HepG2 (cell line): Measurements from ENCODE around the gene CEP131. TPM values are rescaled to one million over a fixed set of nuclear protein-coding genes. Genes with fewer than 3 reads are reported as not detected.
A peak's percentile ranks its signal among the peaks of the same experiment; 100 is the strongest.

Experiments used
- ATAC-seq: fragments of 200-7000 bp; cut with Tn5 transposase; 3 replicates; pipeline ENCODE4 v1.9.1; 2020; ENCODE audit warnings: mild to moderate bottlenecking, moderate library complexity
- BruUV-seq: library from RNA; stranded (reverse); fragments of 400-500 nt; replicated peaks from 2 replicates; lab custom pipeline; 2021; lab: Mats Ljungman, UMichigan
- CTCF ChIA-PET: fragments of 300-600 bp; formaldehyde crosslinking; extraction: SDS; loops from one replicate; lab custom pipeline; 2021; ENCODE audit warnings: low total read pairs, inconsistent platforms, low intra/inter-chr PET ratio; lab: Yijun Ruan, JAX
- POLR2A ChIA-PET: fragments of 350-600 bp; sonication (Branson Sonifier 250); formaldehyde crosslinking; loops from one replicate; lab custom pipeline; 2020; ENCODE audit warnings: antibody characterized with exemption, inconsistent platforms; lab: Yijun Ruan, JAX
- DNase-seq: peaks from one replicate; pipeline ENCODE4 v3.0.0-alpha.2; 2015; ENCODE audit warnings: low spot score
- FAIRE-seq: peaks from 3 replicates; lab custom pipeline; 2011; peaks lifted over from hg19 to GRCh38; lab: Jason Lieb, UNC
- H2AFZ ChIP-seq: one replicate; pipeline ENCODE4 v1.6.1; 2011; ENCODE audit warnings: low read length, inconsistent platforms
- H3K27ac ChIP-seq: fragments of 300-600 bp; 3 replicates; pipeline ENCODE4 v1.8.0; 2011; ENCODE audit warnings: mixed run types, mild to moderate bottlenecking, mixed read lengths, low read length, inconsistent platforms; ENCODE audit not compliant: insufficient read depth; ENCODE audit errors: extremely low read length
- H3K27me3 ChIP-seq, 2 experiments: fragments of 200-600 bp in 1 of 2; 2 replicates in 1 of 2; 3 replicates in 1 of 2; pipeline versions ENCODE4 v1.6.0 to v1.8.0; 2011; ENCODE audit warnings: low read length in 2 of 2, mild to moderate bottlenecking in 2 of 2, moderate library complexity in 2 of 2, inconsistent platforms in 1 of 2; ENCODE audit not compliant: insufficient read depth in 2 of 2, control insufficient read depth in 1 of 2
- H3K36me3 ChIP-seq, 2 experiments: fragments of 200-600 bp in 1 of 2; replicated peaks in 1 of 2; 2 replicates in 1 of 2; 3 replicates in 1 of 2; pipeline versions ENCODE4 v1.5.1 to v1.8.0; 2011; ENCODE audit warnings: low read length in 2 of 2, inconsistent platforms in 1 of 2; ENCODE audit not compliant: insufficient read depth in 2 of 2, control insufficient read depth in 1 of 2
- H3K4me1 ChIP-seq: 2 replicates; pipeline ENCODE4 v1.5.1; 2012; ENCODE audit warnings: low read length, inconsistent platforms; ENCODE audit not compliant: insufficient read depth
- H3K4me2 ChIP-seq: 2 replicates; pipeline ENCODE4 v1.6.0; 2011; ENCODE audit warnings: low read depth, low read length, inconsistent platforms
- H3K4me3 ChIP-seq, 3 experiments: fragments of 200-600 bp in 1 of 3; sonication (generic), shearing (Covaris generic) in 1 of 3; replicated peaks in 1 of 3; 2 replicates each; pipeline ENCODE4 v1.5.1; 2011 to 2016; ENCODE audit warnings: low read length in 3 of 3, inconsistent platforms in 2 of 3, low read depth in 2 of 3, mild to moderate bottlenecking in 2 of 3, control low read depth in 1 of 3, mixed read lengths in 1 of 3; ENCODE audit not compliant: insufficient read depth in 1 of 3
- H3K79me2 ChIP-seq: one replicate; pipeline ENCODE4 v1.6.1; 2011; ENCODE audit warnings: low read length, inconsistent platforms; ENCODE audit not compliant: insufficient read depth
- H3K9ac ChIP-seq: 2 replicates; pipeline ENCODE4 v1.6.0; 2011; ENCODE audit warnings: mild to moderate bottlenecking, low read depth, low read length, inconsistent platforms; ENCODE audit not compliant: insufficient read depth
- H3K9me3 ChIP-seq: 2 replicates; pipeline ENCODE4 v1.5.1; 2012; ENCODE audit warnings: mild to moderate bottlenecking, low read length
- H4K20me1 ChIP-seq: 2 replicates; pipeline ENCODE4 v1.6.0; 2011; ENCODE audit warnings: inconsistent platforms, mild to moderate bottlenecking, low read length, moderate library complexity; ENCODE audit not compliant: insufficient read depth
- ATAD3A ChIP-seq: sonication (generic); formaldehyde crosslinking; IDR thresholded peaks from 2 replicates; pipeline ENCODE4 v1.4.0; 2020; ENCODE audit warnings: missing genetic modification reagents
- DR1 ChIP-seq: sonication (generic); formaldehyde crosslinking; IDR thresholded peaks from 2 replicates; pipeline ENCODE4 v1.8.0; 2021; ENCODE audit warnings: mild to moderate bottlenecking, missing genetic modification reagents, inconsistent platforms
- FLYWCH1 ChIP-seq: sonication (generic); formaldehyde crosslinking; IDR thresholded peaks from 2 replicates; pipeline ENCODE4 v1.8.1; 2023; ENCODE audit warnings: mild to moderate bottlenecking, missing genetic modification reagents
- GMEB1 ChIP-seq: sonication (generic); formaldehyde crosslinking; IDR thresholded peaks from 2 replicates; pipeline ENCODE4 v1.5.1; 2020; ENCODE audit warnings: missing genetic modification reagents, mild to moderate bottlenecking, borderline replicate concordance
- GZF1 ChIP-seq: sonication (generic); formaldehyde crosslinking; IDR thresholded peaks from 2 replicates; pipeline ENCODE4 v1.5.1; 2020; ENCODE audit warnings: mild to moderate bottlenecking, missing genetic modification reagents
- HHEX ChIP-seq: IDR thresholded peaks from 2 replicates; pipeline ENCODE4 v1.6.1; 2016; ENCODE audit warnings: control low read depth
- HNRNPK ChIP-seq: fragments of 200-400 bp; formaldehyde crosslinking; IDR thresholded peaks from 2 replicates; pipeline ENCODE4 v1.6.1; 2018; ENCODE audit warnings: low read length, low read depth, moderate library complexity, mild to moderate bottlenecking; ENCODE audit not compliant: poor library complexity, severe bottlenecking
- KAT7 ChIP-seq: IDR thresholded peaks from 2 replicates; pipeline ENCODE4 v1.6.1; 2018; ENCODE audit warnings: borderline replicate concordance, missing compliant biosample characterization
- KDM5A ChIP-seq: fragments of 200-600 bp; sonication (generic); IDR thresholded peaks from 2 replicates; pipeline ENCODE4 v1.7.0; 2018; ENCODE audit warnings: antibody characterized with exemption, mild to moderate bottlenecking, low read length, borderline replicate concordance
- RBFOX2 ChIP-seq: fragments of 200-400 bp; formaldehyde crosslinking; IDR thresholded peaks from 2 replicates; pipeline ENCODE4 v1.6.1; 2017; ENCODE audit warnings: low read depth, mild to moderate bottlenecking, low read length
- TEF ChIP-seq: sonication (generic); formaldehyde crosslinking; IDR thresholded peaks from 2 replicates; pipeline ENCODE4 v1.5.0; 2020; ENCODE audit warnings: missing genetic modification reagents
- TP53 ChIP-seq: sonication (generic); formaldehyde crosslinking; conservative IDR thresholded peaks from 2 replicates; pipeline ENCODE4 v1.4.0; 2020; ENCODE audit warnings: missing genetic modification reagents
- ZBTB20 ChIP-seq: sonication (generic); formaldehyde crosslinking; IDR thresholded peaks from 2 replicates; pipeline ENCODE4 v1.8.1; 2023; ENCODE audit warnings: missing genetic modification reagents, low read depth, mild to moderate bottlenecking, borderline replicate concordance
- ZNF12 ChIP-seq: sonication (generic); formaldehyde crosslinking; IDR thresholded peaks from 2 replicates; pipeline ENCODE4 v1.5.0; 2020; ENCODE audit warnings: missing genetic modification reagents
- ZNF34 ChIP-seq: sonication (generic); formaldehyde crosslinking; IDR thresholded peaks from 2 replicates; pipeline ENCODE4 v1.4.0; 2020; ENCODE audit warnings: mild to moderate bottlenecking, missing genetic modification reagents, borderline replicate concordance
- ZNF468 ChIP-seq: sonication (generic); formaldehyde crosslinking; IDR thresholded peaks from 2 replicates; pipeline ENCODE4 v1.8.0; 2022; ENCODE audit warnings: mild to moderate bottlenecking, moderate library complexity, missing genetic modification reagents
- ZNF510 ChIP-seq: sonication (generic); formaldehyde crosslinking; IDR thresholded peaks from 2 replicates; pipeline ENCODE4 v1.4.0; 2020; ENCODE audit warnings: low read depth, mild to moderate bottlenecking, missing genetic modification reagents
- WGBS: methylation state at CpG from one replicate; pipeline ENCODE4 v1.1.6; 2017; ENCODE audit warnings: low lambda C conversion rate; 5-methylcytosine and 5-hydroxymethylcytosine counted together
- in situ Hi-C: cut with HindIII; loops from 2 replicates; pipeline ENCODE4 v1.10.0; 2017; ENCODE audit warnings: low pct_unique_long_range_greater_than_20kb; ENCODE audit not compliant: extremely low pct_ligation_motif_present
- intact Hi-C: fragments of 100-400 bp; cut with micrococcal nuclease; formaldehyde crosslinking; loops from one replicate; pipeline ENCODE4 v1.10.0; 2022; ENCODE audit not compliant: unreplicated experiment
- polyA plus RNA-seq, 8 experiments: library from polyadenylated mRNA; depleted of rRNA in 3 of 8; stranded (reverse) in 7 of 8; unstranded in 1 of 8; fragments of >200 nt; fragmentation: Illumina TruSeq in 4 of 8; extraction: Trizol in 4 of 8; gene quantifications; 2 replicates each; pipeline versions ENCODE4 v1.2.1 to v1.2.3, GENCODE V29; 2011 to 2016; ENCODE audit warnings: low read depth in 4 of 8, missing spikeins in 1 of 8, mixed read lengths in 1 of 8; ENCODE audit not compliant: insufficient read depth in 1 of 8
- total RNA-seq, 5 experiments: library from RNA; depleted of rRNA; stranded (reverse); fragments of >200 nt; fragmentation: Illumina TruSeq; extraction: Trizol; gene quantifications; 2 replicates each; pipeline ENCODE4 v1.2.3, GENCODE V29; 2016; ENCODE audit warnings: low read depth in 1 of 5

The CEP131 gene
- total and polyA plus RNA-seq, 2 of the 13 experiments (the other 11 are each of a cell fraction or from before 2014, with no cell fraction given), result 5.0 to 16.8 TPM

DNA sequence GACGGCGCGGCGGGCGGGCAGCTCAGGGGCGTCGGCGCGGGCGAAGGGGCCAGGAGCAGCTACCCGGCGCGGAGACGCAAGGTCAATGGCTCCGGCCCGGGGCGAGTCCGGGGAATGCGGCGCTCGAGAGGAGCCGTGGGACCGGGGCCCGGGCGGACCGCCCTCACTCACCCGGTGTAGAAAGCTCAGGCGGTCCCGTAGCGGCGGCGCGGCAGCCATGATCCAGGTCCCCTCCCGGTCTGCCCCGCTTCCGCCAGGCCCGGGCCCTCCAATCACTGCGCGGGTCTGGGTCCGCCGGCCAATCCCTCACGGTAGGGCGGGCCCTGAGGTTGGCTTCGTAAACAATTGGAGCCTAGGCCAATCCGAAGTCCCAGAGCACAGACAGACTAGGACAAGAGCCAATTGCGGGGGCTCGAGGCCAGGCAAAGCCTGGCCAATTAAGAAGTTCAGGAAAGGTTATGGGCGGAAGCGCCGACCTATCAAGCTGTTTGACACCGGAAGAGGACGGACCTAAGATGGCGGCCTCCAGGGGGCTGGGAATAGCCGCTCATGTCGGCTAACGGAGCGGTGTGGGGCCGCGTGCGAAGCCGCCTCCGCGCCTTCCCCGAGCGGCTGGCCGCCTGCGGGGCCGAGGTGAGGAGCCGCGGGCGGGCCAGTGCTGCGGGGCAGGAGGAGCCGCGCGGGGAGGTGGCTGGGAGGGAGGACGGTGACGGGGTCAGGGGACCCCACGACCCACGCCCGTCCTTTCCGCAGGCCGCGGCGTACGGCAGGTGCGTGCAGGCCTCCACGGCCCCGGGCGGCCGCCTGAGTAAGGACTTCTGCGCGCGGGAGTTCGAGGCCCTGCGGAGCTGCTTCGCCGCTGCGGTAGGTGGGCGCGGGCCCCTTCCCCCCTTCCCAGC is 16.3 kb upstream of the CEP131 start, which contains the start of the genes NDUFAF8 and TEPSIN:
TSS of gene NDUFAF8 (plus strand) at position 504 of the 899 bp plus-strand sequence. CDS start at position 550, 46 bp downstream.
TSS of gene TEPSIN (minus strand) at position 241 of the 899 bp plus-strand sequence. CDS start at position 219, 22 bp downstream.
- H3K79me2 ChIP-seq, result peaks cover 40% of the 10 kb centered on the region
- H3K9ac ChIP-seq, result peak within 1 kb of the TSS; percentile 98
- ChIA-PET CTCF (no interaction called here), POLR2A (interaction anchor here (0.6 to 3.8 kb wide), 23 partner anchors 9 to 445 kb away, joined by 3 to 61 read pairs (median 4); partner anchors contain the start of genes ARL16, CEP131, HGS and PVALEF)
- in situ Hi-C loops, result no loop called here
- peak within 1 kb of the TSS; percentile 91 for H3K4me2 ChIP-seq
- H3K4me3 ChIP-seq, result peak within 1 kb of the TSS; percentile 94 to 98 (median 96)
- H3K36me3 ChIP-seq, result peaks cover 4 to 6% of the 10 kb centered on the region in 2 experiments; a peak in 2 of 5 replicates
- H4K20me1 ChIP-seq, result peaks cover 8% of the 10 kb centered on the region; the same call in 1 of the 2 replicates
- DNase-seq (peak; percentile 100), ATAC-seq (peak; percentile 95), FAIRE-seq (peak; percentile 99)
- intact Hi-C loops, result loop anchor here (1.0 kb wide), 1 partner anchor 16 kb away; no protein-coding TSS in a partner anchor
- WGBS, result 0% methylated on average over 12 of the region's 100 CpGs
- no peaks in the 10 kb centered on the region; a peak in 1 of 5 replicates for H3K27me3 ChIP-seq
- no peaks in the 10 kb centered on the region for H3K9me3 ChIP-seq
- H2AFZ ChIP-seq, result no peak within 1 kb of the TSS
- BruUV-seq, result no TSS peak
- H3K27ac ChIP-seq, result peak within 1 kb of the TSS; percentile 81
- peaks cover 27% of the 10 kb centered on the region for H3K4me1 ChIP-seq
- TF ChIP-seq ZNF468 (CRISPR knock-in tag) (peak; percentile 80; the same call in 1 of the 2 replicates), KDM5A (peak; percentile 90), DR1 (CRISPR knock-in tag) (peak; percentile 52), GZF1 (CRISPR knock-in tag) (0 out of 2 replicates have a peak, but pooled peaks have one; percentile 46), ZNF12 (peak; percentile 5), HHEX (CRISPR knock-in tag) (peak; percentile 56; the same call in 1 of the 2 replicates), ZNF510 (CRISPR knock-in tag) (0 out of 2 replicates have a peak, but pooled peaks have one; percentile 21), TP53 (no peak), HNRNPK (peak; percentile 85), GMEB1 (peak; percentile 49; the same call in 1 of the 2 replicates), RBFOX2 (peak; percentile 97), ZNF34 (CRISPR knock-in tag) (no peak), ATAD3A (CRISPR knock-in tag) (no peak), TEF (CRISPR knock-in tag) (peak; percentile 30; the same call in 1 of the 2 replicates), FLYWCH1 (CRISPR knock-in tag) (no peak), KAT7 (CRISPR knock-in tag) (peak; percentile 41; the same call in 1 of the 2 replicates), ZBTB20 (CRISPR knock-in tag) (0 out of 2 replicates have a peak, but pooled peaks have one; percentile 21)
